ENCODE measurements around the gene CCDC97.

The CCDC97 gene

DNA sequence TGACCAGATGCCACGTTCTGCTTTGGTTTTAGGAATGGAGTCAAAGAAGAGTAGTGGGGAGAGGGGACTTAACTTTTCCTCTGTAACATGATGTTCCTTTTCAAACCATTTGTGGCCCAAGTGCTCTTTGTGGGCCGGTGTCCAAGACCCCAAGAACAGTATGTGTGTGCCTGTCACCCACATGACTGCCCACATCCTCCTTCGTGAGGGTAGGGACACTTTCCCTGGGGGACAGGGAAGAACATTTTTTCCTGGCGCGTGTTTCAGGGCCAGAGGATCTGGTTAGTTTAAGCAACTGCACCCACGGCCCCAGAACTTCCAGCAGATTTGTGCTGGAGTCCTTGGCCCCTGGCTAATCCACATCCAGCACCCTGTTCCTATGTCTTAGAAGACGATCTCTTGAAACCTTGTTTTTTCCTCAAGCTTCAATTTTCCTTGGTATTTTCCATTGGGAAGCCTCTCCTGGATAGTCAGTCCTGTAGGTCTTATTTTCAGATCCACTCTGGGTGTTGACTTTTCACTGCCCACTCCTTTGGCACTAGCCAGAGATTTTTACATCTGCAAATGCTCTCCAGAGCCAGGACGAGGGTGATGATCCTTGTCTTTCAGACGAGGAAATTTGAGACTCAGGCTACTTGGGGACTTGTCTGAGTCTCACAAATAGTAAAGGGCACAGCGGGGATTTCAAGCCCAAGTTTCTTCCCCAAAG is 10.8 kb upstream of the CCDC97 start:
- H3K4me3 ChIP-seq (ENCODE audit: low read depth, low read length) = no peak overlapping the region
- TF ChIP-seq, protein P1, sequence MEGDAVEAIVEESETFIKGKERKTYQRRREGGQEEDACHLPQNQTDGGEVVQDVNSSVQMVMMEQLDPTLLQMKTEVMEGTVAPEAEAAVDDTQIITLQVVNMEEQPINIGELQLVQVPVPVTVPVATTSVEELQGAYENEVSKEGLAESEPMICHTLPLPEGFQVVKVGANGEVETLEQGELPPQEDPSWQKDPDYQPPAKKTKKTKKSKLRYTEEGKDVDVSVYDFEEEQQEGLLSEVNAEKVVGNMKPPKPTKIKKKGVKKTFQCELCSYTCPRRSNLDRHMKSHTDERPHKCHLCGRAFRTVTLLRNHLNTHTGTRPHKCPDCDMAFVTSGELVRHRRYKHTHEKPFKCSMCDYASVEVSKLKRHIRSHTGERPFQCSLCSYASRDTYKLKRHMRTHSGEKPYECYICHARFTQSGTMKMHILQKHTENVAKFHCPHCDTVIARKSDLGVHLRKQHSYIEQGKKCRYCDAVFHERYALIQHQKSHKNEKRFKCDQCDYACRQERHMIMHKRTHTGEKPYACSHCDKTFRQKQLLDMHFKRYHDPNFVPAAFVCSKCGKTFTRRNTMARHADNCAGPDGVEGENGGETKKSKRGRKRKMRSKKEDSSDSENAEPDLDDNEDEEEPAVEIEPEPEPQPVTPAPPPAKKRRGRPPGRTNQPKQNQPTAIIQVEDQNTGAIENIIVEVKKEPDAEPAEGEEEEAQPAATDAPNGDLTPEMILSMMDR (IDR thresholded peaks at IDR 0.05; ENCODE audit: low read depth, low read length) = no peak

DNA sequence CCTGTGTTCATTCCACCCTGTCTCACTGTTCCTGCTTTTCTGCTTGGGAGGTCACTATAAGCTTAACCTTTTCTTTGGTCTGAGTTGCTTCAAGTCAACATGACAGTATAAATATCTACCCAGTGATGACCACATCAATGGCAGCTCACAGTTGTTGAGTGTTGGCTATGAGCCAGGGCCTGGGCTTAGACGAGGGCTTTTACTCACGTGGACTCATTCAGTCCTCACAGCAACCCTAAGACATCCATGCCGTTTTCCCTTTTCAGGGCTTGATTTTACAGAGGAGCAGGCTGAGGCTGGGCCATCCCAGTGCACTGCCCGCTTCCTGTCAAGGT is 10.2 kb upstream of the CCDC97 start:
- TF ChIP-seq, protein P1 (IDR thresholded peaks at IDR 0.05; ENCODE audit: low read depth, low read length) = no peak
- H3K4me3 ChIP-seq (ENCODE audit: low read depth, low read length) = no peak overlapping the region

DNA sequence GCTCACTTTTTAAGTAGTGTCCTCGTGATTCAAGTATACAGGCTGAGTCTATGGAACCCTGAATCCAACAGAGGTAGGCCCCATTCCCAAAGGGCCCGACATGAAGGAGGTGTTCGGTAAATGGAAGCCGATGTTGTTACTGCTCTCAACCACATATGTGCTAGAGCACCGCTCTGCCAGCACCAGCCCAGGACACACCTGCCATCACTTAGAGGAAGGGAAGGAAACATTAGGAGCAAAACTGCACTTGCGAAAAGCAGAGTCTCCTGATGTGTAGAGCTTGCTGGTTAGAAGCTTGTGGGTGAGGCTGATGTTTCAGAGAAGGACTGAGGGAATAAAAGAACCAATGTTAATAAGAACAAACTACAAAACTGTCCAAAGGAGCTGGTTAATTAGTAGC is 9.4 kb upstream of the CCDC97 start:
- TF ChIP-seq, protein P1 (IDR thresholded peaks at IDR 0.05; ENCODE audit: low read depth, low read length) = no peak
- H3K4me3 ChIP-seq (ENCODE audit: low read depth, low read length) = no peak overlapping the region

DNA sequence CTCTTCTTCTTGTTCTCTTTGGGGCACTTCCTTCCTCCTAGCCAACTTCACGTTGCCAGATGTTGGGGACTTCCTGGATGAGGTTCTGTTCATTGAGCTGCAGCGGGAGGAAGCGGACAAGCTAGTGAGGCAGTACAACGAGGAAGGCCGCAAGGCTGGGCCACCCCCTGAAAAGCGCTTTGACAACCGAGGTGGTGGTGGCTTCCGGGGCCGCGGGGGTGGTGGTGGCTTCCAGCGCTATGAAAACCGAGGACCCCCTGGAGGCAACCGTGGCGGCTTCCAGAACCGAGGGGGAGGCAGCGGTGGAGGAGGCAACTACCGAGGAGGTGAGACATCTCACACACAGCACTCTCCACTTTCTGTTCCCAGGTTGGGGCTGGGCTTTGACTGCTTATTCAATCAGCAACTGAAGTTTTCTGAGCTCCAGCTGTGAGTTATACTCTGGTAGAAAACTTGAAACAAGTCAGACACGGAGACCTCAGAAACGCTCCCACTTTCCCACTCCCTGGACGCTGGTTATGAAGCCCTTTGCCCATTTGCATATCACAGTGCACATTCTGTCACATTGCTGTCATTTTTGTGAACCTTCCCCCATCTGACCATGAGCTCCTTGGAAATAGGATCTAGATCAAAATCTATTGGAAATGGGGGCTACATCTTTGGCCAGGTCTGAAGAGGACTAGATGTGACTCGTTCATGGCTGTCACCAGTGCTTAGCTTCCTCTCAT is 7.2 kb upstream of the CCDC97 start:
- no peak overlapping the region for H3K4me3 ChIP-seq (ENCODE audit: low read depth, low read length)
- TF ChIP-seq, protein P1 (IDR thresholded peaks at IDR 0.05; ENCODE audit: low read depth, low read length) = no peak

DNA sequence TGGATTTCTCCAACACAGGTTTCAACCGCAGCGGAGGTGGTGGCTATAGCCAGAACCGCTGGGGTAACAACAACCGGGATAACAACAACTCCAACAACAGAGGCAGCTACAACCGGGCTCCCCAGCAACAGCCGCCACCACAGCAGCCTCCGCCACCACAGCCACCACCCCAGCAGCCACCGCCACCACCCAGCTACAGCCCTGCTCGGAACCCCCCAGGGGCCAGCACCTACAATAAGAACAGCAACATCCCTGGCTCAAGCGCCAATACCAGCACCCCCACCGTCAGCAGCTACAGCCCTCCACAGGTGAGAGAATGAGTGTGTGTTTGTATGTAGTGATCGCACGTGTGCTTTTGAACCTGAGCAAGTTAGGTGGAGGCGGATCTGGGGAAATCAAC is 6.0 kb upstream of the CCDC97 start:
- TF ChIP-seq, protein P1 (IDR thresholded peaks at IDR 0.05; ENCODE audit: low read depth, low read length) = no peak

DNA sequence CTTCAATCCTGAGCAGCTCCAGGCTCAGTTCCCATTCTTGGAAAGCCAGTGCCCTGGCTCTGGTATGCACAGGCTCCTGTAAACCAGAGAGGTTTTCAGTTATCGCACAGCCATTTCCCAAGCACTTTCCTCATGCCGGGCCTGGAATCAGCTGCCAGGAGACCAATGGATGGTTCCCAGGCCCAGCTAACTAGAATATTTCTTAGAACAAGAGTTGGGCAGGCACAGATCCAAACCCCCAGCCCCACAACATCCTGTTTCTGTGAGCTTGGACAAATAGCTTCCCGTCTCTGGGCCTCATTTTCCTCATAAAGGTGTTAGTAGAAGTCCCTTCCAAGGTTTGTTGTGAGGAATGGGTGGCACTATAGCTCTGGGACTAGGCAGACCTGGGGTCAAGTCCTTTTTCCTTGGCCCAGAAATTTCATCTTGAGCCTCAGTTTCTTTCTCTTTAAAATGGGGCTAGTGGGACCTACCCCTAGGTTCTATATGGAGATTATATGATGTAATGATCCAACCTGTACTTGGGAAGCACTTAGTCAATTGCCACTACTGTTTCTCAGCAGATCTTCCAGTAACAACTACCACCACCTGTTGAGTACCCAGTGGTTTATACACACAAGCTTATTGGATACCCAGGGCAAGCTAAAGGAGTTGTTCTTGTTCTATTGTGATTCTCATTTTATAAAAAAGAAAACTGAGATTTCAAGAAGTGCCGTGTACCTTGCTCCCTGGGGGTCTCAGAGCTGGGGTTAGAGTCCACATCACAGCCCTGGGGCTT is 5.1 kb upstream of the CCDC97 start:
- TF ChIP-seq, protein P1 (IDR thresholded peaks at IDR 0.05; ENCODE audit: low read depth, low read length) = no peak
- no peak overlapping the region for H3K4me3 ChIP-seq (ENCODE audit: low read depth, low read length)

More for the DNA sequence above, 6.0 kb upstream of the CCDC97 start:
- no peak overlapping the region for H3K4me3 ChIP-seq (ENCODE audit: low read depth, low read length)

All from WI38 (cell line).